HG02759 (cell line): ENCODE data around the gene ARFRP1.

Experiments used
- ATAC-seq: cut with Tn5 transposase; IDR thresholded peaks from one replicate; pipeline ENCODE4 v1.9.1; 2021; ENCODE audit warnings: mild to moderate bottlenecking, moderate library complexity; ENCODE audit not compliant: unreplicated experiment

ARFRP1 gene

DNA sequence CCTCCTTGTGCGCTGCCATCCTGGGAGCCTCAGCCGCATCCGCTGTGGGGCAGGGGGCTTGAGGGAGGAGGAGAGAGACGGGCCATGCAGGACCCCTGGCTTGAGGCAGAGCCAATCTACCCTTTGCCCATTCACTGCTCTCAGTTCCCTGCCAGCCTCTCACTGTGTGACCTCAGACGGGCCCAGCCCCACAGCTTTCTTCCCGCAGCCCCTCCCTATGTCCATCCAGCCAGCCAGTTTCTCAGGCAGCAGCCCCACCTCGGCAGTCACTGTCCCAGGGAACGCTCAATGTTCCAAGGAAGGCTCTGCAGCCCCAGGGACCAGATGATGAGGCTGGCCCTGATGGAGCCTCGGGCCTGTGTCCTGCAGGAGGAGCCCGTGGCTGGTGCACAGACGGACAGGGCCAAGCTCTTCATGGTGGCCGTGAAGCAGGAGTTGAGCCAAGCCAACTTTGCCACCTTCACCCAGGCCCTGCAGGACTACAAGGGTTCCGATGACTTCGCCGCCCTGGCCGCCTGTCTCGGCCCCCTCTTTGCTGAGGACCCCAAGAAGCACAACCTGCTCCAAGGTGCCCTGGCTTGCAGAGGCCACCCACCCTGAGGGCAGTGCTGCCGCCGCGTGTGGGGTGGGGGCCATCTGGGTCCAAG is 15.2 kb downstream of the ARFRP1 start:
- no peak for ATAC-seq

DNA sequence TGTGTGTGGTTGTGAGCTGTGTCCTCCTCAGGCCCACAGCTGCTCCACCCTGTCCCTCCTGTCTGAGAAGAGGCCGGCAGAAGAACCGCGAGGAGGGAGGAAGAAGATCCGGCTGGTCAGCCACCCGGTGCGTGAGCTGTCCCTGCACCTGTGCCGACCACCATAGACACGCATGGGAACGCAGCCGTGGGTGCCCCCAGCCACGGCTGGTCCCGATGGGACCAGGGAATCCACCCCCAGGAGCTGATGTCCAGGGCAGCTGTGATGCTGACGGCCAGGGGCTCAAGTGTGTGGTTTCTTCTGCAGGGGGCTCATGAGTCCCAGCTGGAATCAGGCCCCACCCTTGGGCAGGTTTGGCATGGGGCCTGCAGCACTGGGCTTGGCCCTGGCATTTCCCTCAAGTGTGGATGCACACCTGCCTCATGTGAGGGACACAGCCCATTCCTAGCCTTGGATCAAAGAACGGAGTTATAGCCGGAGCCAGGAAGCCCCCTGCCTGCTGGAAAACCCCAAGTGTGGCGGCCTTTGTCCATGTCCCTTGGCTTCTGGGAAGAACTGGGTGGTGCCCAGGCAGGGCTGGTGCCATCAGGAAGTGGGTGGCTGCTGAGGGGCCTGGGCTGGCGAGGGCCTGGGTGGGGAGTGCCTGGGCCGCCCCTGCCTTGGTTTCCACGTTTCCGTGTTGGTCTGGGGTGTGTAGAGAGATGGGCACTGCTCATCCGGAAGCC is 15.9 kb downstream of the ARFRP1 start:
- ATAC-seq = no peak

DNA sequence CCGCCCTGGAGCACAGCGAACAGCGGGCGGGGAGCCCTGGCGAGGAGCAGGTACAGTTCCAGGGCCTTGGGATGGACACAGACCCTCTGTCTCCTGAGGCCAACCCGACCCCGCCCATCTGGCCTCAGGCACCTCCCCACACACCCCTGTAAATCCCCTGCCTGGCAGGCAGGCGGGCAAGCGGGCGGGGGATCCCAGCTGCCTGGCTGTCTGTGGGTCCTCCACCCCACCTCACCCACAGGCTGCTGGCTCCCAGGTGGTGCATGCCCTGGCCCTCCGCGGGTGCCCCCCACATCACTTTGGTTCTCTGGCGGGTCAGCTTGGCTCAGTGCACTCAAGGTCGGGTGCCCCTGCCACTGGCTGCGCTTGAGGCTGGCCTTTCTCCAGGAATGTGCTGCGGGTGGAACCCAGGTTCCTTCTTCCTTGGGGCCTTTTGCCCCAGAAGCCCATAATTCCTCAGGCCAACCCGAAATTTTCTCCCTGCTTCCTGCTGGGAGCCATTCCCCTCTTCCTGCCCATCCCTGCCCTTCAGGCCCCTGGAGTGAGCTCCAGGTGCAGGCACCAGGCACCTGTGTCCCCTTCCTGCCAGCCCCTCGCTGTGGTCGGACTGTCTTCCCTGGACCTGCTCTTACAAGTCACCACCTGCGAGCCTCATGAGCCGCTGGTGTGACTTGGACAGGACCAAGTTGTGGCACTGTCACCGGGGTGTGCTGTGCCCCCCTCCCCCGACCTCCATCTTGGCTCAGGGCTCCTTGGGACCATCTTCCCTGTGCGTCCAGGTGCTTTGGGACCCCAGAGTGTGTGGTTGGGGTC is 16.7 kb downstream of the ARFRP1 start:
- no peak for ATAC-seq

DNA sequence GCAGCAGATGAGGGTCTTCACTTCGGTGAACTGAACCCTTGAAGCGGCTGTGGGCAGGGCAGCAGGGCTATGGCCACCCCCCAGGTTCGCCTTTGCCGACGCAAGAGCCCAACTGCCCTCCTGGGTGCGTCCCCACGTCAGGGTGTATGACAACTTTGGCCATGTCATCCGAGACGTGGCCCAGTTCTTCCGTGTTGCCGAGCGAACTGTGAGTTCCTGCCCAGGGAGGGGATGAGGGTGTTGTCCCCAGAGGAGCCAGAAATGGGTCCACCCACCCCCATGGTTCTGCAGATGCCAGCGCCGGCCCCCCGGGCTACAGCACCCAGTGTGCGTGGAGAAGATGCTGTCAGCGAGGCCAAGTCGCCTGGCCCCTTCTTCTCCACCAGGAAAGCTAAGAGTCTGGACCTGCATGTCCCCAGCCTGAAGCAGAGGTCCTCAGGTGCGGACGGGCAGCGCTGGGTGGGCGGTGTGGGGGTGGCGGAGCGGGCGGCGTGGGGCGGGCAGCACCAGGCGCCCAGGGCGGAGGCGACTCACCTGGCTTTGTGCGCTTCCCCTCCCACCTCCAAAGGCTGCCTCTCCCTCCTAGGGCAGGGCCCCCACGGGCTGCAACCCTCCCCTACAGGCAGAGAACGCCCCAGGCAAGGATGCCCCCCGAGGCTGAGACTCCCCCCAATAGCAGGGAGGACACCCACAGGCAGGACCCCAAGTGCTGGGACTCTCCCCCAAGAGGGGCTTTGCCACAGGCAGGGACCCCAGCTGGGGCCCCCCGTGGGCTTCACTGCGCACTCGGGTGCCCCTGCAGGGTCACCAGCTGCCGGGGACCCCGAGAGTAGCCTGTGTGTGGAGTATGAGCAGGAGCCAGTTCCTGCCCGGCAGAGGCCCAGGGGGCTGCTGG is 17.5 kb downstream of the ARFRP1 start:
- ATAC-seq = no peak

DNA sequence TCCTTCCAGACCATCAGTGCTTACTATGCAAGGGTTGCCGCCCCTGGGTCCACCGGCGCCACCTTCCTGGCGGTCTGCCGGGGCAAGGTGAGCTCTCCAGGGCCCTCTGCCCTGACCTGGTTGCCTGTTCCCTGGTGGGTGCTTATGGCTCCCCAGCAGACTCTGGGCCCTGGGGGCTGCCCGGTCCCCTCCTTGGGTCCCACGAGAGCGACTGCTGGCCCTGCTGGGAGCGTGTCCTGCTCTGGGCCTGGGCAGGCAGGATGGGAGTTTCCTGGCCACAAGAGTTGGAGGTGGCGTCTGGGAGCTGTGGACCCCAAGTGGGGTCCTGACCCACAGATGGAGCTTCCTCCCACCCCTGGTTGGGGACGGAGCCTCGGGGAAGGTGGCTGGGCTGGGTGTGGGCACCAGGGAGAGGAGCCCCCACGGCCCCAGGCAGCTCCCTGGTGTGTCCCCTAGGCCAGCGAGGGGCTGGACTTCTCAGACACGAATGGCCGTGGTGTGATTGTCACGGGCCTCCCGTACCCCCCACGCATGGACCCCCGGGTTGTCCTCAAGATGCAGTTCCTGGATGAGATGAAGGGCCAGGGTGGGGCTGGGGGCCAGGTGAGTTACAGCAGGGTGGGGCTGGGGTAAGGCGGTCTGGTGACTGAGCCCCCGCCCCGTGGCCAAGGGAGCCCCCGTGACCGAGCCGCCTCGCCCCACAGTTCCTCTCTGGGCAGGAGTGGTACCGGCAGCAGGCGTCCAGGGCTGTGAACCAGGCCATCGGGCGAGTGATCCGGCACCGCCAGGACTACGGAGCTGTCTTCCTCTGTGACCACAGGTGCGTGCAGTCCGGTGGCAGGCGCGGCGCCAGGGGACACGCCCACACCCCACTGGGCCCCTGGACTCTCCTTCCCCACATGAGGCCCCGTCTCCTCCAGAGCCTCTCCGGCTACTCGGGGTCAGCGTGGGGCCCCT is 18.5 kb downstream of the ARFRP1 start:
- no peak for ATAC-seq

DNA sequence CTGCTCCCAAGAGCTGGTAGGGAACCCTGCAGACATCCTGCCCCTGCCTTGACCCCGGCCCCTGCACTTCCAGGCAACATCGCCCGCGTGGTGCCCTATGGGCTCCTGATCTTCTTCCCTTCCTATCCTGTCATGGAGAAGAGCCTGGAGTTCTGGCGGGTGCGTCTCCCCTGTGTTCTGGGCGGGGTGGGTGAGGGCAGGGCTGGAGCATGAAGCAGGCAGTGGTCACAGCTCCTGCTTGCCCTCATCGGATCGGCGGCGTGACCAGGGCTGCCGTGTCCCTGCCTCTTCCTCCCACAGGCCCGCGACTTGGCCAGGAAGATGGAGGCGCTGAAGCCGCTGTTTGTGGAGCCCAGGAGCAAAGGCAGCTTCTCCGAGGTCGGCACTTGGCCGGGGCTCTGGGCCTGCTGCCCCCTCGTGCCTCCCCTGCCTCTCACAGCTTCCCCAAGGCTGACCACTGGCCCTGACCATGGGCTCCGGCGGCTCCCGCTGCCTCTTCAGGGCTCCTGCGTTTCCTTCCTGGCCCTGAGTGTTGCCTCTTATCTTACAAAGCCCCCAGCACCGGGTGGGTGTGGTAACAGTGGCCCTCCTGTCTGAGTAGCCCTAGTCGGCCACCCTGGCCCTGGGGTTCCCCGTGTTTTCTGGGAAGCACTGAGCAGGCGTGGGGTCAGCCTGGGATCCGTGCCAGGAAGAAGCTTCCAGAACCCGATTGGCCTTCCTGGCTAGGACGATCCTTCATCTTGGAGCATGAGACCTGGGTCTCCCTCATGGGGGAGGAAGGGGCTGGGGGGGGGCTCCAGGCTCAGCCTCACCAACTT is 19.3 kb downstream of the ARFRP1 start:
- no peak for ATAC-seq

DNA sequence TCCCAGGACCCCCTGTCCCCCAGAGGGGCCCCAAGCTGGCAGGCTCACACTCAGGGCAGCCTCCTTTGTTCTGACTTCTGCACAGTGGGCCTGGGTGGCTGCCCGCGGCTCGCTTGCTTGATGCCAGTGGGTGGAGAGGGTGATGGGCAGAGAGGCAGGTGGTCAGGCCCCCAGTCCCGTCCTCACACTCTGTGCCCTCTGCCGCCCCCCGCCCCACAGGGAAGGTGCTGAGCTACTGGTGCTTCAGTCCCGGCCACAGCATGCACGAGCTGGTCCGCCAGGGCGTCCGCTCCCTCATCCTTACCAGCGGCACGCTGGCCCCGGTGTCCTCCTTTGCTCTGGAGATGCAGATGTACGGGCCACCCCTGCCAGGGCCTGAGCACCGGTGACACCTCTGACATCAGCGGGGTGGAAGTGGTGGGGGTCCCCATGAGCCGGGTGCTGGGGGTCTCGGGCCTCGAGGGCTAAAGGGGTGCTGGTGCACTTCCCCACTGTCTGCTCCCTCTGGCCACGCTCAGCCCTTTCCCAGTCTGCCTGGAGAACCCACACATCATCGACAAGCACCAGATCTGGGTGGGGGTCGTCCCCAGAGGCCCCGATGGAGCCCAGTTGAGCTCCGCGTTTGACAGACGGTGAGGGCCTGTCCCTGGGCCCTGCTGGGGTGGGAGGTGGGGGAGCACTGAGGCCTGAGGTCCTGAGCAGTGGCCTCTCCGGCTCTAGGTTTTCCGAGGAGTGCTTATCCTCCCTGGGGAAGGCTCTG is 20.2 kb downstream of the ARFRP1 start:
- ATAC-seq = no peak

DNA sequence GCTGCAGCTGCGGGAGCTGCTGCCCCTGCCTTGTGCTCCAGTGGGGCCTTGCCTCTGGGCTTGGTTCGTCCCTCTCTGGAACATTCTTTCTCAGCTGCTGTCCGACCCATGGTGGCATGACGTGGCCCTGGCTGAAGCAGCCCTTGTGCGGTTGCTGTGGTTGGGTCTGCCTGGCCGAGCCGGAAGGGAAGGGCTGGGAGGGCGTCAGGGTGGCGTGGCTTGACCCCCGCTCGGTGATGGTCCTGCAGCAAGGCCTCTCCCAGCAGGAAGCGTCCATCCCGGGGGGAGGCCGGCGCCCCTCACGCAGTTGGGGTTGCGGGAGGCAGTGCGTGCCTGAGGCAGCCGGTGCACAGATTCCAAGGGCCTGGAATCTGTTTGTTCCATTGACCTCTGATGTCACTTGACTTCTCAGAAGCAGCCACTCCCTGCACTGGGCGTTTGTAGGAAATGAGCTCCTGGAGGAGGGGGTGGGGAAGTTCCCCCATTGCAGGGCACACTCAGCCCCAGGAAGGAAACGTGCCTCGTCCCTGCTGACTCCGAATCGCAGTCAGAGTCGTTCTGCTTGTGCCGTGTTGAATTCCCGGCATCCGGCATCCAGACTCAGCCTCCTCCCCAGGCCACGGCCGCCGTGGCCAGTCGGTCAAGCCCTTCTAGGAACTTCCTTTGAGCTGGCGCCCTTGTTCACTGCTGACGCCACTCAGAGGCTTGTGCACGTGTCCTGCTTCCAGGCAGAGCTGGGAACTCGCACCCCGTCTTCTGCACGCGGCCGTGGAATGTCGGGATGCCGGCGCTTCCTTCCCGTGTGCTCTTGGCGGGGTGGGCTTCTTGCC is 21.1 kb downstream of the ARFRP1 start:
- no peak for ATAC-seq

DNA sequence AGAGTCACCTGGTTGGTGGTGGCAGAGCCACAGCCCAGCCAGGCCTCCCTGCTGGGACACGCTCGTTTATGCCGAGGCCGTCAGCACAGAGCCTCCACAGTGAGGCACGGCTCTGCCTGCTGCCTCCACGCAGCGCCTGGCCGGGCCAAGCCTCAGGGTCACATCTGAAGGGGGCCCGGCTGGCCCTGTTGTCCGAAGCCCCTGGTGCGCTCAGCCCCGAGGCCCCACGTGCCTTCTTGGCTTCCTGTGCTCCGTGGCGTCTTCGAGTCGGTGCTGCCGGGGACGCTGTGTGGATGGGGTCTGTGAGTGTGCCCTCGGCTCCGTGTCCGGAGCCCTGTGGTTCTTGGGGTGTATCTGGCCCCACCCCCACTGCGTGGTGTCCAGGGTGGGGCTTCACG is 21.7 kb downstream of the ARFRP1 start:
- ATAC-seq = no peak

DNA sequence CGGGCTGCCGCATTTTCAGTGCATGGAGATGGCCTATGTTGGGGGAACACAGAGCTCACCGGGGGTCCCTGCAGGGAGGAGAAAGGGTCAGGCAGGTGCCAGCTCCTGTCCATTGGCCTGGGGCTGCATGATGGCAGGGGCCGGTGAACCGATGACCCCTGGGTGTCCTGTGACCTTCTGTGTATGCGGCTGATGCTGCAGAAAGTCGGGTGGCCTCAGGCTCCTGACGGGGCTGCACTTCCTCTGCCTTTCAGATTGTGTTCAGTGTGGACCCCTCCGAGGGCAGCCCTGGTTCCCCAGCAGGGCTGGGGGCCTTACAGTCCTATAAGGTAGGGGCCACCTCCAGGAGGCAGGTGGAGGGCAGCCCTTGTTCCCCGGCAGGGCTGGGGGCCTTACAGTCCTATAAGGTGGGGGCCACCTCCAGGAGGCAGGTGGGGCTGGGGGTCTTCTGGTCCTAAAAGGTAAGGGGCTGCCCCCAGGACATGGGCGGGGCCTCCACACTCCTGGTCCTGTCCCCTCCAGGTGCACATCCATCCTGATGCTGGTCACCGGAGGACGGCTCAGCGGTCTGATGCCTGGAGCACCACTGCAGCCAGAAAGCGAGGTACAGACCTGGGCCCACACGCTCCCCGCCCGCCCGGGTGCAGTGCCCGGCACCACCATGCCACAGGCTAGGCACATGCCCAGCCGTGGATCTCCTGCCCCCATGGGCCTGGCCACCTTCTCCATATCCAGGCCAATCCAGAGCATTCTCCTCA is 22.3 kb downstream of the ARFRP1 start:
- ATAC-seq = no peak

DNA sequence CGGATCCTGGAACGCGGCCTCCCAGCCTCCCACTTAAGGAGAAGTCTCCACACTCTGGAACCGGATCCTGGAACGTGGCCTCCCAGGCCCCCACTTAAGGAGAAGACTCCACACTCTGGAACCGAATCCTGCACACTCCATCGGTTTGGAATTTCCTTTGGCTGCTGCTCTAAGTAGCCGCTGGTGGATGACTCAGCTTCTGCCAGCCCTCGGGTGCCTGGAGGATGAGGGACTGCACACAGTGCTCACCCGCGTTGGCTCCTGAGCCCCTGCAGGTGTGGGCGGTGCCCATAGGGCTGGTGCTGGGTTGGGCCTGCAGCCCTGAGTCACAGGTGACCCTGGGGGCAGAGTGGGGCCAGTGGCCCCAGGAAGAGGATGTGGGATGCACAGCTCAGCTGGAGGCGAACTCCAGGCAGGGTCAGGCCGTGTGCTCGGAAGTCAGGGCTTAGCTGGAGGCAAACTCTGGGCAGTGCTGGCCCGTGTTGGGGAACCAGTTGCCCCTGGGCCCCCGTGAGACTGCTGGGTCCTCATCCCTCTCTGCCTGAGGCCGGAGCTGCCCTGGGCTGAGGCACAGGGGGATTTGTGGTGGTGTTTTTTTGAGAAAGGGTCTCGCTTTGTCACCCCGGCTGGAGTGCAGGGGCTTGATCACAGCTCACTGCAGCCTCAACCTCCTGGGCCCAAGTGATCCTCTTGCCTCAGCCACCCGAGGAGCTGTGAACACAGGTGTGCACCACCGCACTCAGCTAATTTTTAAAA is 25.2 kb downstream of the ARFRP1 start:
- no peak for ATAC-seq

DNA sequence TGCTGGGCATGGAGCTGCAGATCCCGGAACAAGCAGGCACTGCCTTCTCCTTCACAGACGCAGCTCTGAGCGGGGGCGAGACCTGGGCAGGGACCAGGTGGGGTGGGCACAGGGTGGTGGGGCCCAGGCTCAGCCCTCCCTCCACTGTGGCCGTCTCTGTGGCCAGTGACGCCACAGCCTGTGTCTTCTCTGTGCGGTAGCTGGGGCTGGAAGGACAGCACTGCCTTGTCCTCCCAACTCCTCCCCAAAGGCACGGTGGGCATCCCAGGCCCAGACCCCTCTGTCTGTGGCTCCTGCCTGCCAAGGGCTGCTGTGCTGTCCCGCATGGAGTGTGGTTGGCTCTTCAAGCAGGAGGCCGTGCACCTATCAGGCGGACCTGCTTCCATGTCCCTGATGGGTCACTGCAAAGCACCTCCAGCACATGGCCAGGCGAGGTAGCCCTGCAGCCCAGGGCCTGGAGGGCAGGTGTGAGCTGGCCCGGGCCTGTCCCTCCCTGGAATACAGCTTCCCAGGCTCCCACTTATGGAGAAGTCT is 26.1 kb downstream of the ARFRP1 start:
- ATAC-seq = no peak

DNA sequence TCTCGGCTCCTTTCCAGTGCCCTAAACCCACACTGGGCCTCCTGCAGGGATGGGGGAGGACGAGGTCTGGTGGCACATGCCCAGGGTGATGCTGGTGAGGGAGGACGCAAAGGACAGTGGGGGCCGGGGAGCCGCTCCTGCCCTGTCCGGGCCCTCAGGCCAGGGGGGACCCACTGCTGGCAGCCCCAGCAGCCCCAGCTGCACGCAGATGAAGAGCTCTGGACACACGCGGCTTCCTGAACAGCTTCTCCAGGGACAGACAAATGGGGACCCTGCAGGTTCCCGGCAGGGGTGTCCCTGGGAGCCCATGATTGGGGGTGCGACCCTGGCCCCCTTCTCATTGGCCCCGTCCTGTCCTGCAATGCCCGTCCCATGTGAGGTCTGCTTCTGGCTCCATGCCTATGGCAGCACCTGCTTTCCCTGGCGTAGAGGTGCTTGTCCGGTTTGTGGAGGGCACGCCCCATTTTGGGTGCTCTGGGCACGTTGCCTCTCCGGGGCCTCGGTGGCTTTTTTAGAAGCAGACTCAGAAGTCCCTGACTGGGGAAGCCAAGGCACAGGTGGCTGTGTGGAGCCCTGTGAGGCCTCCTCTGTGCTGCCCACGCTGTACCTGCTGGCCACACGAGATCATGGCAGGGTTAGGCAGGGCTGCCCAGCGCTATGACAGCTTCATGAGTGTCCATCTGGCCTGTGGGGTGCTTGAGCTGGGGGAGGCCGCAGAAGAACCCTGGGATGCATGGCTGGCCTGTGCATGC is 26.7 kb downstream of the ARFRP1 start:
- no peak for ATAC-seq

DNA sequence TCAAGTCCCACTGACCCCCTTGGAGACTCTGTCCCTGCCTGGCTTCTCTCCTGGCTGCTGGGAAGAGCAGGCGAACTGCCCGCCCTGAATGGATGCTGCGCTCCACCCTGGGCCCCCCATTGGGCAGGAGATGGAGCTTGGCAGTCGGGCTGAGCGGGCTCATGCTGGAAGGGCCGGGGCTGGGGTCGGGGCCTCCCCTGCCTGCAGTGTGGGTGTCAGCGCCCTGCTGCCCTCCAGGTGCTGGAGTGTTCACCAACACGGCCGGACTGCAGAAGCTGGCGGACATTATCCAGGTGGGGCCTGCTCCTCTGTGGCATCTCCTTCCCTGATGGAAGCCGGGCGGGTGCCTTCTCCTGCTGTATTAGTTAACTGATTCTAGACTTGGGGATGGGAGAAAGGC is 27.3 kb downstream of the ARFRP1 start:
- ATAC-seq = no peak

DNA sequence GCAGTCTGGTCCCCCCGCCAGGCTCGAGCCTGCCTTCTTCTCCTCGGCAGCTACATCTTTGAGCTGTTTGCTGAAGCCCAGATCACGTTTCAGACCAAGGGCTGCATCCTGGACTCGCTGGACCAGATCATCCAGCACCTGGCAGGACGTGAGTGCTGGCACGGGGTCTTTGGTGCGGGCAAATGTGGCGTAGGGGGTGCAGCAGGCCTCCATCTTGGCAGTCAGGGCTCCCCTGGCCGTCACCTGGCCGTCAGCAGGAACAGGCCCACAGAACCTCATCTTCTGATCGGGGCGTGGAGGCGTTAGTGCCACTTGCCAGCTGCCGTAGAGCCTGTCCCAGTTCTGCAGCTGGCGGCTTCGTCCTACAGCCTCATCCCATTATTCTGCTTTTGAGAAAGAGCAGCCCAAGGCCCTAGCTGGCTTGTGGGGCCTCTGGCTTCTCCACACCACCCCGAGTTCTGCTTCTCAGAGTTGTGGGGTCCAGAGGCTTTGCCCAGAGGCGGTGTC is 27.9 kb downstream of the ARFRP1 start:
- no peak for ATAC-seq
